ENCODE results near the gene C2orf69.
"Not testable (repeated sequence)": the region's sequence is repeated elsewhere in the genome, so short reads cannot be mapped to it uniquely, and the experiment has no call there.

The C2orf69 gene

GRCh38 chr2:199911052-199911876 is at the start of gene C2orf69:
TSS of gene C2orf69 (plus strand) at chr2:199911293. CDS start at chr2:199911439, 146 bp downstream.
- peak; percentile 91 for DNase-seq

DNA sequence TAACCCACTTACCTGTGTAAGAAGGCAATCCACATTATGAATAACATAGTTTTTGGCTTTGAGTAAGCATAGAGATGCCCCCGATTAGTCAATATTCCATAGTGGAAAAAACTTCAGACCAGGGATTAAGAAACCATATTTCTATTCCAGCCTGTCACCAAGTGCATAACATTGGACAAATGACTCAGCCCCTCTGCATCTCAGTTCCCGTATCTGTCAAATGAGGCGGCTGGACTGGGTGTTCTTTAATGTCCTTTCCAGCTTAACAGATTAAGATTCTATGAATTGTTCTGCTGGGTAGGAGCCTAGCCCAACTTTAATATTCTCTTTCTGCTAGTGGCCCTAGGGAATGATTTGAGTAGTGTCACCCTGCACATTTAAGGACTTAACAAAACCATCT is 48.3 kb upstream of the C2orf69 start:
- no peak for DNase-seq

DNA sequence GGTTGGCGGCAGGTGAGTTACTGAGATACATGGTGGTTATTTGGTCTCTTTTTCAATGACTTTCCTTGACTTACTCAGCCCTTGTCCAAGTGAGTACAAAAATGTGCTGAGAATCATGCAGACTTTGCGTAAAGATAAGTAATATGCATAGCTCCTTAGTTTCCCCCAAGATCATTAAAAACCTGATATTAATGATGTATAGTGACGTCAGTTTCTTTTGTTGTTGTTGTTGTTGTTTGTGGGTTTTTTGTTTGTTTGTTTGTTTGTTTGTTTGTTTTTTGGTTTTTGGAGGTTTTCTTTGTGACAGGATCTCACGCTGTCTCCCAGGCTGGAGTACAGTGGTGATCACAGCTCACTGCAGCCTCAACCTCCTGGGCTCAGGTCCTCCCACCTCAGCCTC is 45.2 kb upstream of the C2orf69 start:
- no peak for DNase-seq

- DNase-seq = no peak
These were observed 42.5 kb upstream of the C2orf69 start for GRCh38 chr2:199868431-199869226.

GRCh38 chr2:199869227-199869541 is 41.9 kb upstream of the C2orf69 start:
- DNase-seq = no peak

DNA sequence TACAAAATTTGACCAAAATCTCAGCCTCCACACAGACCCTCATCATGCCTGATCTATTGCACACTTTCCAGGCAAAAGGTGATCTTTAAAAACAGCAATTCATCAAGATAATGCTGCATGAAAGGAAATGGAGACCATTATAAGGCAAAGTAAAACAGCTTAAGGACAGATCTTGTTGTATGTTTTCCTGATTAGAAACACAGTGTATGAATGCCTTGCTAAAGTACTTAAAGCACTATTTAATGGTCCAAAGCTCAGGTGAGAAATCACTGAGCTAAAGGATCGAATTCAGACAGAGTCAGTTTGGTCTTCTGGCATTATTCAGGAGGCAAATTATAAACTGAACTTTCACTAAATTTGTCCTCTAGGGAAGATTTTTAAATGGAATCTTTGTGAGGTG is 41.4 kb upstream of the C2orf69 start:
- DNase-seq = no peak

- DNase-seq = no peak
These were observed 40.5 kb upstream of the C2orf69 start for GRCh38 chr2:199870581-199870980.

- DNase-seq = no peak
These were observed 36.9 kb upstream of the C2orf69 start for GRCh38 chr2:199874209-199874608.

DNA sequence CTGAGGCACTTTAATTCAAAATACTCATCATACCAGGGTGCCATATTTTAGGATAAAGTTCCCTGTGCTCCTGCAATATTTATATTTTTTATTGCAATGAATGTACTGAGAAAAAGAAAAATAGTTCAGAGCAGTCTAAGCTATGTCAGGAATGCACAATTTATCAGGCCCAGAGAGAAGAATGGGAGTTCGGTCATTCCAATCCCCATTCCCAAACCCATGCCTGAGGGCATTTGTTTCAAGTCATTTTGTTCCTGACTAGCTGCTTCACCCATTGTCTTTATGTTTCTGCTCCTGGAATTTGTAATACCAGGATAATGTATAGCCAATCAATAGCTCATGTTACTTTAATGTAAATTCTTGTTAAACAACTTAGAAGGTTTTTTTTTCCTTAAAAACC is 35.7 kb upstream of the C2orf69 start:
- DNase-seq = no peak

GRCh38 chr2:199882667-199883066 is 28.4 kb upstream of the C2orf69 start:
- no peak for DNase-seq

GRCh38 chr2:199883474-199884212 is 27.4 kb upstream of the C2orf69 start:
- no peak for DNase-seq

GRCh38 chr2:199895406-199895805 is 15.7 kb upstream of the C2orf69 start:
- no peak for DNase-seq

- no peak for DNase-seq
These were observed 14.5 kb upstream of the C2orf69 start for GRCh38 chr2:199896617-199897016.

DNA sequence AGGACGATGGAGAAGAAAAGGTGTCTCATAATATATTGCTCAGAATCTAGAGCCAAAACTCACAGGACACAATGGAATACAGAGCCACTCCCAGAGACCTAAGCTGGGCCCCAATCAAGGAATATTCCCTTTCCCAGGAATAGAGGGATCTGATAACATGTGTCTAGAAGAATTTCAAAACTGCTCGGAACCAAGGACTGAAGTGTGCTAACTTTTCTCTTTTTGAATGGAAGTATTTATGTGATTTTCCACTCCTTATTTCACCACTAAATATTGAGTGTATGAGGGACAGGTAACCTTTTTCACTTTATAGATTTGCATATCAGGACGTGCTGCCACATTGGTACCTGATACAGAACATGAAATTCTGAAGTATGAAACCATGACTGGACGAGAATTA is 9.2 kb upstream of the C2orf69 start:
- no peak for DNase-seq

DNA sequence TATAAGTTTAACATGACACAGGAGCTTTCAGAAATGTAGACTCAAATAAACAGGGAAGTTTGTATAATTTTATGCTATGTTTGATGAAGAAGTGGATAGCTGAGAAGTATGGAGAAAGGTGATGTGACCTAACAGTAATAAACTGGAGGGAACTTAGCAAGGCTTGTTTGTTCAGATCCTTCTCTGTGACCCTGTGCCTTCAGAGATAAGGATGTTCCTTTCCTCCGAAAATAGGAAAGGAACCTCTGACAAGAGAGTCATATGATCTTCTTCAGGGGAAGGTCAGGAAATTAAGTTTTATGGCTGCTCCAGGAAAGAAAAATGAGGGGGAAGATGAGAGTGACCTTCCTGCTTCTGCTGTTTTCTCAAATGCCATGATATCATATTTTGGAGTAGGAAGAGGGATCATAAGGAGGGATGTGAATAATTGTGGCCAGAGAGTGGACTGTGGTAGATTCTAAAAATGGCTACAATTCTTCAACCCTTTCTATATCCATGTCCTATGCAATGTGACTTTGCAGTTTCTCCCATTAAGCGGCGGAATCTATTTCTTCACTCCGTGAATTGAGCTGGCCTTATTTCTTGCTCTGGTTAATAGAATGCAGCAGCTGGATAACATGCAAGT is 8.5 kb upstream of the C2orf69 start:
- DNase-seq = no peak

GRCh38 chr2:199903111-199903510 is 8.0 kb upstream of the C2orf69 start:
- DNase-seq = no peak

- DNase-seq = no peak
These were observed 3.9 kb upstream of the C2orf69 start for GRCh38 chr2:199907008-199907714.

DNA sequence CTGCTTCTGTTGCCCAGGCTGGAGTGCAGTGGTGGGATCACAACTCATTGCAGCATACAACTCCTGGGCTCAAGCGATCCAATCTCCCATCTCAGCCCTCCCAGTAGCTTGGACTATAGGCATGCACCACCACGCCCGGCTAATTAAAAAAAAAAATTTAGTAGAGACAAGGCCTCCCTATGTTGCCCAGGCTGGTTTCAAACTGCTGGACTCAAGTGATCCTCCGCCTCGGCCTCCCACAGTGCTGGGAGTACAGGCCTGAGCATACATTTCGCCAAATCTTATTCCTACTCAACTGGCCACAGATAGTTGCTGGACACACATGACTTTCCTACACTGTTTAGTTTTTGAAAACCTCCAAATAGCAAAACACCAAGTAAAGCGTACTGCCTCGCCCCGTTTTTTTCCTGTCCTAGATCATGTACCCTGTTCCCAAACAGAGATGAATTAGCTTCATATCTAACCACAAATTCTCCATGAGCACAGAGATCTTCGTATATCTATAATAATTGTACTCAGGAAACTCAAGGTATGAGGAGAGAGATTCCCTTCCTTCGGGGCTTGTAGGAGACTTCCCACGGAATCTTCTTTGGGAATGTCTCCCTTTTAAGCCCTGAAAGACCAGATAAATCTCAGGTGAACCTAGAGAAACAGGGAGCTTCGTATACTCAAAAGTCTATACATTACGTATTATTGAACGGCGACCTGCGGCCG is 598 bp upstream of the C2orf69 start:
- DNase-seq = no peak

GRCh38 chr2:199911877-199912161 is 726 bp downstream of the C2orf69 start:
- no peak for DNase-seq

DNA sequence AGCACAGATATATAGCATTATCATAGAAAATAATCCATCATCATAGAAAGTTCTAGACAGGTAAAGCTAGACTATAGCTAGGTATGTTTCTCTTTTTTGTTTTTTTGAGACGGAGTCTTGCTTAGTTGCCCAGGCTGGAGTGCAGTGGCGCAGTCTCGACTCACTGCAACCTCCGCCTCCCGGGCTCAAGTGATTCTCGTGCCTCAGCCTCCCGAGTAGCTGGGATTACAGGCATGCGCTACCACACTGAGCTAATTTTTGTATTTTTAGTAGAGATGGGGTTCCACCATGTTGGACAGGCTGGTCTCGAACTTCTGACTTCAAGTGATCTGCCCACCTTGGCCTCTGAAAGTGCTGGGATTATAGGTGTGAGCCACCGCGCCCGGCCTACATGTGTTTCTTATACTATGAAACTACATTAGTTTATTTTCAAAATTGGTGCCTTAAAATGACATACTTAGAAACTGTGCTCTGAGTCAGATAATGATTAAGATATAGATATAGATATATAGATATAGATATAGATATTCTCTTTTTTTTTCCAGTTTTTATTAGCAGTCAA is 1.5 kb downstream of the C2orf69 start:
- not testable (repeated sequence) for DNase-seq

- DNase-seq = no peak
These were observed 3.4 kb downstream of the C2orf69 start for GRCh38 chr2:199914372-199914958.

Measured in activated CD4-positive, CD25-positive, alpha-beta regulatory T cell treated with anti-CD3 and anti-CD28 coated beads, Interleukin-2, amount 50 U/mL, for 72 hours (primary cell).